Muscle of leg (tissue), 11 donors: ENCODE data around the gene MICA. TPM values are rescaled to one million over a fixed set of nuclear protein-coding genes. Genes with fewer than 3 reads are reported as not detected.
"Not testable (repeated sequence)": the region's sequence is repeated elsewhere in the genome, so short reads cannot be mapped to it uniquely, and the experiment has no call there.

Experiments used
- DNase-seq: peaks from one replicate; pipeline ENCODE4 v3.0.0; 2013
- H3K27ac ChIP-seq: one replicate; pipeline ENCODE4 v1.5.1; 2013; ENCODE audit warnings: mild to moderate bottlenecking, low read length, control low read depth
- H3K27me3 ChIP-seq: one replicate; pipeline ENCODE4 v1.6.1; 2013; ENCODE audit warnings: low read length; ENCODE audit not compliant: control insufficient read depth, insufficient read depth
- H3K36me3 ChIP-seq: one replicate; pipeline ENCODE4 v1.6.1; 2013; ENCODE audit warnings: low read length; ENCODE audit not compliant: control insufficient read depth, insufficient read depth
- H3K4me1 ChIP-seq: one replicate; pipeline ENCODE4 v1.6.1; 2013; ENCODE audit warnings: low read length; ENCODE audit not compliant: control insufficient read depth, insufficient read depth
- H3K4me3 ChIP-seq: one replicate; pipeline ENCODE4 v1.5.1; 2013; ENCODE audit warnings: low read length, control low read depth
- H3K9me3 ChIP-seq: replicated peaks from 2 replicates; pipeline ENCODE4 v1.6.1; 2013; ENCODE audit warnings: low read depth, low read length; ENCODE audit not compliant: control insufficient read depth
- WGBS: methylation state at CpG from one replicate; pipeline ENCODE4 v1.1.5; 2013; ENCODE audit warnings: missing lambda C conversion rate; ENCODE audit not compliant: insufficient coverage; 5-methylcytosine and 5-hydroxymethylcytosine counted together
- polyA plus RNA-seq, 8 donors: library from polyadenylated mRNA; unstranded; fragments of 120-200 nt; gene quantifications; one replicate each; pipeline versions ENCODE4 v1.2.1 to v1.2.3, GENCODE V29; 2013; ENCODE audit warnings: inconsistent platforms in 1 of 8, low replicate concordance in 1 of 8; ENCODE audit not compliant: insufficient read length in 8 of 8, insufficient read depth in 1 of 8
- total RNA-seq: library from RNA; stranded (reverse); fragments of 120-200 nt; gene quantifications from one replicate; pipeline ENCODE4 v1.2.4, GENCODE V29; 2013

The MICA gene
- total and polyA plus RNA-seq, 9 donors, result 4.2 to 13.0 (median 6.9) TPM

GRCh38 chr6:31359581-31359980, 43.8 kb upstream of the MICA start:
- Histone ChIP-seq H3K4me1 (peaks cover 9% of the 10 kb centered on the region), H3K36me3 (peaks cover 11% of the 10 kb centered on the region), H3K9me3 (no peaks in the 10 kb centered on the region), H3K27me3 (peaks cover 26% of the 10 kb centered on the region), H3K27ac (no peak overlapping the region), H3K4me3 (no peak overlapping the region)
- 71% methylated on average over 1 of the region's 1 CpG for WGBS
- DNase-seq, result no peak

- Histone ChIP-seq H3K27me3 (peaks cover 34% of the 10 kb centered on the region), H3K36me3 (no peaks in the 10 kb centered on the region), H3K4me1 (no peaks in the 10 kb centered on the region), H3K9me3 (no peaks in the 10 kb centered on the region), H3K27ac (no peak overlapping the region), H3K4me3 (no peak overlapping the region)
- WGBS, result no CpG with 5 or more reads among the region's 5 CpGs
- no peak for DNase-seq
Observed at GRCh38 chr6:31362751-31363150, 40.6 kb upstream of the MICA start.

- Histone ChIP-seq H3K4me1 (no peaks in the 10 kb centered on the region), H3K27ac (no peak overlapping the region), H3K27me3 (peaks cover 30% of the 10 kb centered on the region), H3K36me3 (no peaks in the 10 kb centered on the region), H3K9me3 (no peaks in the 10 kb centered on the region), H3K4me3 (no peak overlapping the region)
- no peak for DNase-seq
Observed at GRCh38 chr6:31363811-31364210, 39.6 kb upstream of the MICA start.

- Histone ChIP-seq H3K27ac (no peak overlapping the region), H3K27me3 (peaks cover 31% of the 10 kb centered on the region), H3K36me3 (no peaks in the 10 kb centered on the region), H3K4me1 (no peaks in the 10 kb centered on the region), H3K9me3 (no peaks in the 10 kb centered on the region), H3K4me3 (no peak overlapping the region)
- DNase-seq, result no peak
- WGBS, result no CpG with 5 or more reads among the region's 5 CpGs
Observed at GRCh38 chr6:31365864-31366263, 37.5 kb upstream of the MICA start.

GRCh38 chr6:31366693-31367470, 36.5 kb upstream of the MICA start:
- WGBS, result 9% methylated on average over 23 of the region's 30 CpGs
- no peak overlapping the region for H3K27ac ChIP-seq
- H3K27me3 ChIP-seq, result peaks cover 31% of the 10 kb centered on the region
- H3K4me1 ChIP-seq, result no peaks in the 10 kb centered on the region
- DNase-seq, result peak; percentile 89
- no peaks in the 10 kb centered on the region for H3K9me3 ChIP-seq
- no peaks in the 10 kb centered on the region for H3K36me3 ChIP-seq
- H3K4me3 ChIP-seq, result no peak overlapping the region

GRCh38 chr6:31368461-31368860, 34.9 kb upstream of the MICA start:
- Histone ChIP-seq H3K27ac (no peak overlapping the region), H3K4me1 (no peaks in the 10 kb centered on the region), H3K9me3 (no peaks in the 10 kb centered on the region), H3K4me3 (no peak overlapping the region), H3K36me3 (no peaks in the 10 kb centered on the region), H3K27me3 (peaks cover 31% of the 10 kb centered on the region)
- no peak for DNase-seq
- no CpG with 5 or more reads among the region's 2 CpGs for WGBS

- DNase-seq, H3K9me3 ChIP-seq, H3K36me3 ChIP-seq, H3K4me3 ChIP-seq, H3K27me3 ChIP-seq, H3K4me1 ChIP-seq, H3K27ac ChIP-seq: not testable (repeated sequence)
- no CpG with 5 or more reads among the region's 8 CpGs for WGBS
Observed at GRCh38 chr6:31374118-31374517, 29.3 kb upstream of the MICA start.

GRCh38 chr6:31375699-31376098, 27.7 kb upstream of the MICA start:
- no peaks in the 10 kb centered on the region for H3K9me3 ChIP-seq
- no peak for DNase-seq
- no peak overlapping the region for H3K4me3 ChIP-seq
- peaks cover 8% of the 10 kb centered on the region for H3K27me3 ChIP-seq
- H3K36me3 ChIP-seq, result no peaks in the 10 kb centered on the region
- no peaks in the 10 kb centered on the region for H3K4me1 ChIP-seq
- H3K27ac ChIP-seq, result no peak overlapping the region

- H3K27me3 ChIP-seq, result peaks cover 11% of the 10 kb centered on the region
- no peaks in the 10 kb centered on the region for H3K36me3 ChIP-seq
- H3K9me3 ChIP-seq, result no peaks in the 10 kb centered on the region
- H3K4me3 ChIP-seq, result no peak overlapping the region
- H3K4me1 ChIP-seq, result no peaks in the 10 kb centered on the region
- DNase-seq, result no peak
- no peak overlapping the region for H3K27ac ChIP-seq
- 100% methylated on average over 2 of the region's 4 CpGs for WGBS
Observed at GRCh38 chr6:31377029-31377428, 26.4 kb upstream of the MICA start.

- Histone ChIP-seq H3K27ac (no peak overlapping the region), H3K9me3 (no peaks in the 10 kb centered on the region), H3K36me3 (no peaks in the 10 kb centered on the region), H3K4me1 (no peaks in the 10 kb centered on the region), H3K27me3 (peaks cover 17% of the 10 kb centered on the region), H3K4me3 (no peak overlapping the region)
- WGBS, result 63% methylated on average over 7 of the region's 9 CpGs
- no peak for DNase-seq
Observed at GRCh38 chr6:31378062-31378720, 25.2 kb upstream of the MICA start.
